Right kidney (tissue), 1 donor: ENCODE results near the gene OSMR.

Experiments
- DNase-seq: peaks from one replicate; pipeline ENCODE4 v3.0.0-alpha.2; 2016

OSMR gene

DNA sequence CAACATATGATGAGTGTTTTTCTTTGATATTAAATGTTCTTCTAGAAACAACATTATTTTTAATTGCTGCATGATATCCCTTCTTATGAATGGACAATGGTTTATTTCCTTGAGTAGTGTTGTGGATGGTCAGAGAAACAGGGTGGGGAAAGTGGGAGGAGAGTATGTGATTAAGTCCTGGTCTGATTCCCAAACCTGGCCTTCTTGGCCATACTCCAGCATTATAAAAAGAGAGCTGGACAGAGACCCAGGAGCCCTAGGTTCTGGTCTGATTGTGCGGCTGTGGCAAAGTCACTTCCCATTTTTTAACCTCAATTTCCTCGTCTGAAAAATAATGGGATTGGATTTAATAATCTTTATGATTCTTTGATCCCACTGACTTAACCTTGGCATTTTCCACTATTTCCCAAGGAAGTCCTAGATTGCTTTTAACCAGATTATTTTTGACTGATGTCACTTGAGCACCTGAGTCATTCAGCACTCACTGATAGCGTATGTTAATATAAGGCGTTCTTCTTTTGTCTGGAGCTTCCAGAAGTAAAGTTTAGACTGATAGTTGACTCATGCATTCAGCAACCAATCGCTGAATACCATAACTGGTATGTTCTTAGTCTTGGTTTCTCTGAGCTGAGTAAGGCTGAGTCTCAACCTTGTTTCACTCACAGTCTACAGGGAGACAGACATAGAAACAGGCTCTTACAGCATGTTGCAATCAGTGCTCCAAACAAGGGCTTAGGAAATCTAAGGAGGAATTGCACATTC is 26.2 kb downstream of the OSMR start:
- no peak for DNase-seq

DNA sequence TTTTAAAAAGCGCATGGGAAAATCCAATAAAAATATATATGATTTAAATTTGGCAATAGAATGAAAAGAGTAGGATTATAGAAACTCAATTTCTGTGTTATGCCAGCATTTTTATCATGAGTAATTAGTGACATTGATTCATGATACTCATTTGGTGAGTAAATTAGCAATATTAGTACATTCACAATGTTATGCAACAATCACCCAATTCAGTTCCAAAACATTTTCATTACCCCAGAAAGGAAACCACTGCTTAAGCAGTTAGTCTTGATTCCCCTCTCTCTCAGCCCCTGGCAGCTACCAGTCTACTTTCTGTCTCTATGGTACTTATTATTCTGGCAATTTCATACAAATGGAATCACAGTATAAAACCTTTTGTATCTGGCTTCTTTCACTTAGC is 27.0 kb downstream of the OSMR start:
- no peak for DNase-seq

DNA sequence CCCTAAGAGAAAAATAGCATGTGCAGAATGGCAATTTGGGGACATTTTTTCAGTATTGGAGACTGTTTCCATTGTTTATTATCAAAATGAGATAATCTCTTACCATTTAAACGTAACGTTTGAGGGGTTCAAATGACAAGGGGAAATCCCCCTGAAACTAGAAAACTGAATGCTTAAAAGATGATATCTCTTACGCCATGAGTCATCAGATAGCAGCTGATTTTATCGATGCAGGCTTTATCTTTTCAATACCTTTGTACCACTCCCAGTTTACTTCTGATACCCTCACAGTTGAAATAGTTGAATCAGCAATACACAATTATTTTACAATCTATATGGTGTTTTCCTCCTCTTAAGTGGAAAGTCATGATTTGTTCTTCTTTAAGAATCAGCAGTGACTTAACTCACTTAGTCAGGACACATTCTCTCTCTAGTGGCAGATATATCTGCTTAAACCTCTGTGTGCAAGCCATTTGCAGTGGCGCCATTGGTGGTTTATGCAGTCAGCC is 29.2 kb downstream of the OSMR start:
- no peak for DNase-seq

DNA sequence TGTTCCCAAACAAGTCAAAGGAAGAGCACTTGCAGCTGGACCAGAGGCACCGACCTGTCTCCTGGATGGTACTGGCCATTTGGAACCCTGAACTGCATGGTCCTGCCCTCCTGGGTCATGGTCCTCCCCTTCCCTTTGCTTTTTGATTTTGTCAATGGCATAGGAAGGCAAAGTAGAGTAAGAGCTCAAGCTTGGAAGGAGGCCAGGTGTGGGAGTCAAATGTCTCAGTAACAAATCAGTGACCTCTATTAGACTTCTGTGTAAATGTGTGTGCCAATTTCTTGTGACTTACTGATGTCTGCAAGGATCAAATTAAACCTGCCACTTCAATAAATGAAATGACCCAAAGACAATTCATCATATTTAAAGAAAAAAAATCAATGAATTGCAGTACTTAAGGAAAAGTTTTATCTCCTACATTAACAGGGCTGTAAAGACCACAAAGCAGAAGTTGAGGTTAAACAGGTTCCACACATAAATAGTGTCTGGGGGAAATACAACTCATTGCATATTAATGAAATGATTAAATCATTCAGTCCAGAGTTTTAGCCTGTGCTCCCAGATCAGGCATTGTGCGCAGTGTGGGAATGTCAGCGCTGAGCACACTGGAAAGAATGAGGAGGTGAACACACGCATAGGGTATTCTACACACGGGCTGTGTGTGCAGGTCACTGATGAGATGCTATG is 32.7 kb downstream of the OSMR start:
- DNase-seq, result no peak

DNA sequence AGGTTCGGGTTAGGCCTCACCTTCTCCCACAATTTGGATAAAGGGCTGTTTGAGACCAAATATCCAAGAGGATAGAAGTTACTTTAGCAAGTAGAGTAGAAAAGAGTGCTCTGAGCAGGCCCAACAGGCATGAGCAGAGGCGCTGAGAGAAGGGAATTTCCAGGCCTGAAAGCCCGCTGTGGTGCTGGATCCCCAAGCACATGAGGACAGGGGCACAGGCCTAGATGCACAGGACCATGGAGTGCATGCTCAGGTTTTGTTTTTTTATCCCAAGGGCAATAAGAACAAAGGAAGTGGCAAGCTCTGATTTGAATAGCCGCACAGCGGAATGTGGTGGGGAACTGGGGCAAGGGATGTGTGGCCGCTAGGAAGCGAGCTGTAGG is 33.3 kb downstream of the OSMR start:
- no peak for DNase-seq

DNA sequence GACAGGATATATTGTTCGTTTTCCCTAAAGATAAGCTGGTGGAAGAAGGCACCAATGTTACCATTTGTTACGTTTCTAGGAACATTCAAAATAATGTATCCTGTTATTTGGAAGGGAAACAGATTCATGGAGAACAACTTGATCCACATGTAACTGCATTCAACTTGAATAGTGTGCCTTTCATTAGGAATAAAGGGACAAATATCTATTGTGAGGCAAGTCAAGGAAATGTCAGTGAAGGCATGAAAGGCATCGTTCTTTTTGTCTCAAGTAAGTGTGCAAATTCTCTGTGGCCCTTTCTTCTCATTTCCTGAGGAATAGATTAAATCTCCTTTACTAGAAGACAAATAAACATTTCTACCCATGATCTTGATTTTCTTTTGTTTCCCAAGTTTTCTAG is 38.0 kb downstream of the OSMR start:
- DNase-seq, result no peak

DNA sequence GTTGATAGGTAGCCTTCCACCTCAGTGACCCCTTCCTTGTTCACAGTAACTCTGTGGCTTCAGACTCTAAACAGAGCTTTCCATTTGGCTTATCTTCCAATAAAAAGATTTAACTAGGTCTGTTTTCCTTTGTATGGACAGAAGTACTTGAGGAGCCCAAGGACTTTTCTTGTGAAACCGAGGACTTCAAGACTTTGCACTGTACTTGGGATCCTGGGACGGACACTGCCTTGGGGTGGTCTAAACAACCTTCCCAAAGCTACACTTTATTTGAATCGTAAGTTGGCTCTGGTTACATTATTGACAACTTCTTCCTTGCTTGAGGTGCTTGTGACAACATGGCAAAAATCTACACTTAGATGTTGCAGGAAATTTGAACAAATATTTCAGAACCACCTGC is 39.4 kb downstream of the OSMR start:
- no peak for DNase-seq

DNA sequence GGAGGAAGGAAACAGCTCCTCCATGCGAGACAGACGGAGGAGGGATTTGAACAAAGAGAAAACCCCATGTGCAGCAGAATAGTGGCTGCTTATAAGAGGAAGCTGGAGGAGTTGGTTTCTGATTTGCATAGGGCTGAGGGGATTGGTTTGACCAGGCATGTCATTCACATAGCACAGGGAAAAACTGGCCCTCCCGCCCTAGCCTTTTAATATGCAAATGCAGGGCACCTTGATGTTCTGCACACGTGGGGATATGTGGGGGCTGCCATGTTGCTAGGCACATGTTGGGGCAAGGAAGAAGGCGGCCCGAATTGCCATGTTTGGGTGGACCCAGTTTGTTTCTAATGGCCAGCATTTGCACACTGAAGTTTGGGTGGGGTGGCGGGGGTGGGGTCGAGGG is 42.2 kb downstream of the OSMR start:
- DNase-seq, result no peak

DNA sequence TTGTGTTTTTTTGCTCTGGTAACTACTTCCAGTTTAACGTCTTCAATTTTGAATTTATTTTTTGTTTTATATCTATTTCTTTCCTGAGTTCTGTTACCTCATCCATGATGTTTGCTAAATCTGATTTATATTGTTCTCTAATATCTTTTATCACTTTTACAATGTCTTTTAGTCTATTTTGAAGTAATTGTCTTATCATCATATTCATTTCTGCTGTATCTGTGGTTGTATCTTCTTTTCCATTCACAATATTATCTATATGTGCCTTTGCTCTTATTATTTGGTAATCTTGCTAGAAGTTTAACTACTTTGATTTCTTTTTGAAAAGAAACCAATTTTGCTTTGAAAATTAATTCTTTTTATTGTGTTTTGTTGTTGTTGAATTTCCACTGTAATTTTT is 43.6 kb downstream of the OSMR start:
- no peak for DNase-seq

DNA sequence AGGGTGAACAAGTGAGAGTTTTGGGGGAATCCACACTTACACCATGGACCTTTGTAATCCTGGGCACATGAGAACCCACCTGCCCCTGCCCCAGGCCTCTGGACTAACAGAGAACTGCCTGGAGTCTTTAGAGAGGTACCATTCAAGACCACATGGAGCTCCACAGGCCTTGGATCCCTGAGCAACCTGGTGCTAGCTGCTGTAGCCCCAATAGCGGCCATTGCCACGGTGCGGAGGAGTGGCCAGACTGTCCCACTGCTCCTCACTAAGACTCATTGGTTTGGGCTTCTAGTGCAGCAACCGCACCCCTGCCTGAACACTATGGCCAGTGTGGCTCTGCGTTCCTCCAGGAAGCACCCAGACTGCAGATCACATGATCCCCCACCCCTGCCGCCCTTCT is 45.8 kb downstream of the OSMR start:
- no peak for DNase-seq

DNA sequence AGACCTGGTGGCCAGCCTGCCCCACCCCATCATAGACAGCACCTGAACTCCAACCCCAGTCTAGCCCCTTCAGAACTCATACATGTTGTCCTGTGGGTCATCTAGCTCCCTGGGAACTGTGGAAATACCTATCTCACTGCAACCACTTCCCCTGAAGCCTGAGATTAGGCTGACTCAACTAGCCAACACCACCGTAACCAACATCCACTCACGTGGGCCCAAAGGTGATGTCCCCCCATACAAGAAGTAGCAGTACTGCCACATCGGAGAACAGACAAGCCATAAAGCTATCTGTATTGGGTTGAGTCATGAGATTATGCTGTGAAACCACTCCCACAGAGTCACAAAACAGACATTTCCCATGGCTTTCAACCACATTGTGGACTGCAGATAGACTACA is 46.6 kb downstream of the OSMR start:
- DNase-seq, result no peak

DNA sequence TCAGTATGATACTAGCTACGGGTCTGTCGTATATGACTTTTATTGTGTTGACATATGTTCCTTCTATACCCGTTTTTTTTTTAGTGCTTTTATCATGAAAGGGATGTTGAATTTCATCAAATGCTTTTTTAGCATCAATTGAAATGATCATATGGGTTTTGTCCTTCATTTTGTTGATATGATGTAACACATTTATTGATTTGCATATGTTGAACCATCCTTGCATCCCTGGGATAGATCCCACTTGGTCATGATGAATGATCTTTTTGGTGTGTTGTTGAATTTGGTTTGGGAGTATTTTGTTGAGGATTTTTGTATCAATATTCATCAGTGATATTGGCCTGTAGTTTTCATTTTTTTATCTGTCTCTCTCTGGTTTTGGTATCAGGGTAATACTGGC is 50.9 kb downstream of the OSMR start:
- DNase-seq, result no peak

DNA sequence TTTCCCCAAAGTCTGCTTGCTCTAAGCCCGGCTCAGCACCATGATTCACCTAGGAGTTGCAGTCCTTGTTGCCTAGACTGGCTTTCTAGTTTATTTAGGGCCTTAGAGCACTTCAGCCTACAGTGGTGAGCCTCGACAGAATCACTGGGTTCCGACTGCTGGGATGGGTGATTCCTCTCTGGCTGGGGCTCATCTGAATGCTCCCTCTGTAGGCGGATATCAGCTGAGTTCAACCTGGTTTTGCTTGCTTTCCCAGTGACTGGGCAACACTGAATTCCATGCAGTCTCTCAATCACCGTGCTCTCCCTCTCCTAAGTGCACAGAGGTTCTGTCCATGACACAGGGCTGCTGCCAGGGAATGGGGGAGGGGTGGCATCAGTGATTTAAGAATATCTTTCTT is 54.1 kb downstream of the OSMR start:
- DNase-seq, result no peak

DNA sequence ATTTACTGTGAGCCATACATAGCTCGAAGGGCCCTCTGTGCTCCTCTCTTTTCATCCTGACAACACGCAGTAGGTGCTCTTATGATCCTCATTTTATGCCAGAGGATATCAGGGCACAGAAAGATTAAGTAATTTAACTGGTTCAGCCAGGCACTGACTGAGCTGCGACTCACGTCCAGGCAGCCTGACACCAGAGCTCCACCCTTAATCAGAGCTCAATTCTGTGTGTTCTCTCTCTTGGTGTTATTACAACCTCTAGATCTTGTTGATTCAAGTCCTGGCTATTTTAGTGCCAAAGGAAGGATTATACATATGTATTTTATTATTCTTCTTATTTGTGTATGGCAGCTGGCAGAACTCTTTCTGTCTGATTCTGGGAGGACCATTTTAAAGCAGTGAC is 59.7 kb downstream of the OSMR start:
- DNase-seq, result no peak

DNA sequence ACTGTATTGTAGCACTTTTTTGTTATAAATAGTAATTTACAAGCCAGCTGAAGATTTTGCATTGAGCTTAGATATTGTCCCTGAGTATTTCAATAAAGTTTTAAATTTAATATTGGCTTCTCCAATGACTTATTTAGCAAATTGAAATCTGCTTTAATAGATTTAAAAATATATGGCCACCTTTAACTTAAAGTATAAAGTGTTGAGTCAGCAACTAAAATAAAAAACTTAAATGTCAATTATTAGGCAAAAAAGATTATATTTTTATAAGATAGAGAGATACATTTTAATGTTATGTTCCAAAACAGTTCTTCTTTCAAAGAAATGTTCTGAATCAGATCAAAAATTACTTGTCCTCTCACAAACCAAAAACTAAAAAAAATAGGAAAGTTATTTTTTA is 60.7 kb downstream of the OSMR start:
- DNase-seq, result no peak

DNA sequence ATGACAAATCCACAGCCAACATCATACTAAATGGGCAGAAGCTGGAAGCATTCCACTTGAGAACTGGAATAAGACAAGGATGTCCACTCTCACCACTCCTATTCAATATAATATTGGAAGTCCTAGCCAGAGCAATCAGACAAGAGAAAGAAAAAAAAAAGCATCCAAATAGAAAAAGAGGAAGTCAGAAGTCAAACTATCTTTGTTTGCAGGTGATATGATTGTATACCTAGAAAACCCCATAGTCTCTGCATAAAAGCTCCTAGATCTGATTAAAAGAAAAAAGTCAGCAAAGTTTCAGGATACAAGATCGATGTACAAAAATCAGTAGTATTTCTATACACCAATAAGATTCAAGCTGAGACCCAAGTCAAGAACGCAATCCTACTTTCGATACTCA is 66.1 kb downstream of the OSMR start:
- no peak for DNase-seq

DNA sequence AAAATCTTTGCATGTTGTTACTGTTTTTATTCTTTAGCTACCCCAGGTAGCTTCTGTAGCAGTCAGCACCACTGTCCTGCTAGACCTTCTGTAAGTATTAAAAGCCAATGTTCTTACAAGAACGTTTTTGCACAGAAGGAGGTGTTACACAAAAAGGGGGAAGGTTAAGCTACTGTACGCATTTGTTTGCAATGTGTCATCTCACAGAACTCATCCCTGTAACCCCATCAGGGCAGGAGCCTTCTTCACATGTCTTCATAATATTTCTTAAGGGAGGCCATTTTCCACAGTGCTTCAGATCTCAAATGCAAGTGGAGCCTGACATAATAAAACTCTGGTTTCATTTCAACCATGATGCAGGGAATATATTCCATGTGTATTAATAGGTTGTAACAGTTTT is 67.9 kb downstream of the OSMR start:
- no peak for DNase-seq

DNA sequence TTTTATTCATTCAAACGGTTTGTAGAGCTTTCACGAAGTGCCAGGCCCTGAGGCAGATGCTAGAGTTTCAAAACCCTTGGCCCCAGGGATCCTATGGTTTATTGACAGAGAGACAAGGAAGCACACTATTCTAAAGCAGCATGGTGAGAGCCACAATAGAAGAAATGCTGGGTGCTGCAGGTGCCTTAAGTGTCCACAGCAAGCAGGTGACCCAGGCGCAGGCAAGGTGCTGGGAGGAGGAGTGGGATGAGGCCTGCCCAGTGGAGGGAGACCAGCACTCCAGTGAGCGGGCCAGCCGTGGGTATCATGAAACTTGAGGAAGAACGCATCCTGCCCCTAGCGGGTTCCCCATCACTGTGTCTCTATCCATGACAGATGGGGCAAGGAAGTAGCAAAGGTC is 71.0 kb downstream of the OSMR start:
- DNase-seq, result no peak

DNA sequence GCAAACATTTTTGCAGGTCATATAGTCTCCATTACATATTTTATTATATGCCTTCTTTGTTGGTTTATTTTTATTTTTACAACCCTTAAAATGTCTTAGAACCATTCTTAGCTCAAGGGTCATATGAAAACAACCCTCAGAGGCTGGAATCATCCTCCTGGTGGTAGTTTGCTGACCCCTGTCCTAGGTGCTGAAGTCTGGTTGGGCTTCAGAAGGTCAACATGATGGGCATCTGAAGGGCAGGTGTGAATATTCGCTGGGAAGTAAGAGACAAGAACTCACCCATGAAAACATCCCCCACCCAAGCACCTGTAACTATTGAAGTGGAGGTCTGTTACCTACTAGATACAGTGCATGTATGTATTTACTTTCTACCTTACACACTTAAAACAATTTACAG is 75.4 kb downstream of the OSMR start:
- no peak for DNase-seq

DNA sequence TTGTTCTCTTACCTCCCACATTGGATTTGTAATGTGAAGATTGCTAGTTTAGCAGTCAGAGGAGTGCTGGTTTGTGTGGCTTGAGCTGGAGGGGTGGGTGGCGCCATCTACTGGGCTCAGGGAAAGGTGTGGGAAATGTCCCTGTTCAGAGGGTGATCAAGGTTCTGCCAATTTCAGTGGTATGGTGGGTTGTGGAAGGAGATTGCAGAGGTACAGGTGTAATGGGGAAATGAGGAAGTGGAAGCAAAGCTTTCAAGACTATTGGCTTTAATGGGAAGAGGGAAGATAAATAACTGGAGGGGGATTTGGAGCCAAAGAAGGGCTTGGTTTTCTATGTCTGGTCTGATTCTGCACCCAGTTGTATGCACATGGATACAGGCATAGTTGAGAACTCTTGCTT is 76.4 kb downstream of the OSMR start:
- no peak for DNase-seq

DNA sequence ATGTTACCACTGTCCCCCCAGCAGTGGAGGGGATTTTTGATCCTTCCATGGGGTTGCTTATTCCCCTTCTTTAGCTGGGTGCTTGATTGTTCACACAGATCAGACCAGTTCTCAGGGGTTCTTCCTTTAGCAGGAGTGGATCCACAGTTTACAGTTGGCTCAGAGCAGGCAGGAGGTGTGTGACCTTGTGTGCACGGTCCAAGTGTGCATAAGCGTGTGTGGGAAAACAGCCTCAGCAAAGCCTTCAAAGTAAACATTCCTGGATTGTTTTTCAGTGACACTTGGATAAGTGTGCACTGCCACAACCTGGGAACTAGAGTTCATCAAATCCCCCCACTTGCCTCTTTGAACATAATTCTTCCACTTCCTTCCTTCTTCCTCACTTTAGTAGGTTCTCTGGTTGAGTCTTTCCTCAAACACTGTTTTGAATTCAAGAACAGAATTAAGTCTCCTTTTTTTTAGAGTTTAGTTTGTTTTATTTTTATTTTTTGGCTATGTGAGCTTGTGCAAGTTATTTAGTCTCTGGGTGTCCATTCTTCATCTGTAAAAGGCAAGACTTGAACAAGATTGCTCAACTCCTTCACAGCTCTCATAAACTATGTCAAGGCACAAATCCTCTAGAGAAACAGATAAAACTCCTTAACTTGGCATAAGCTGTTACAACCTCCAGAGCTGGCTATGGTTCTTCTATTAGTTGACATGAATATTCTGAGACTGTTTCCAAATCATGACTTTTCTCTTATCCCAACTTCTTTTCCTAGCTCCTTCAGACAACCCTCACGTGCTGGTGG is 78.0 kb downstream of the OSMR start:
- DNase-seq, result no peak

DNA sequence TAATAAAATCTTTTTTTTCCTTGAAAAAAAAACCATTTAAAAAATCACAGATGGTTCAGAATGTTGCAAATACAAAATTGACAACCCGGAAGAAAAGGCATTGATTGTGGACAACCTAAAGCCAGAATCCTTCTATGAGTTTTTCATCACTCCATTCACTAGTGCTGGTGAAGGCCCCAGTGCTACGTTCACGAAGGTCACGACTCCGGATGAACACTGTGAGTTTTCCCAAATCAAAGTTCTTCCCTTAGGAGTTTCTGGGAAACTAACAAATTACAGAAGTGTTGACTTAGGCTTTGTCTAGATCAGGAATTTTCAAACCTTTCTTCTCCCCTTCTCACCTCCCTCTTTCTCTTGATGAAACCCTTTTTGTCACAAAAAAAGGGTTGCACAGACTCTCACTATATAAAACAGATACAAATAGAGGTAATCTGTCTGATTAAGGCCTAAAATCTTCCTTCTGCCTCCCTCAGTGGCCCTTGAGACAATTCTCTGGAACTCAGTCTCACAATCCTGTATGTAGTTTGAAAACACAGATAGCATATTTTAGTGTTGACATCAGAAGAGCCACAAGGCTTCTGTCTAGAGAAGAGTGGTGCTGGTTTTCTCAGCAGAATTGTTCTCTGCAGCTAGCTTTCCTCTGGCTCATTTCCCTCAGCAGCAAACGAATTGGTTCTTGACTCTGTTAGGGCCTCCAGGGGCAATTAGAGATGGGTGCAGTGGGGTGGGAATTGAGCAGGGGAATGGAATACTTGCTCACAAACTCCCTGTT is 79.5 kb downstream of the OSMR start:
- no peak for DNase-seq

DNA sequence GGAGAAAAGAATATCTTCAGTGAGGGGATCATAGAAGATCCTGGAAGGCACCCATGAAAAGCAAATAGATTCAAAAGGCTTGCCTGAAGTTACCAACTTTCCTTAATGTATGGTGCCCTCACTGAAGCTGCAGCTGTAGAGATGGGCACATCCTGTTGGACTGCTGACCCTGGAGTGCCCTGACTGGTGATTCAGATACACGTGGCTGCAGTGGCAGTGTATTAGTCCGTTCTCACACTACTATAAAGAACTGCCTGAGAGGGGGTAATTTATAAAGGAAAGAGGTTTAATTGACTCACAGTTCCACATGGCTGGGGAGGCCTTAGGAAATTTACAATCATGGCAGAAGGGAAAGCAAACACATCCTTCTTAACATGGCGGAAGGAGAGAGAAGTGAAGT is 80.3 kb downstream of the OSMR start:
- no peak for DNase-seq
